Measurements from ENCODE around the gene CACNG5. TPM values are rescaled to one million over a fixed set of nuclear protein-coding genes. Genes with fewer than 3 reads are reported as not detected.

CACNG5 gene
- total RNA-seq, 1 donor, result not detected

DNA sequence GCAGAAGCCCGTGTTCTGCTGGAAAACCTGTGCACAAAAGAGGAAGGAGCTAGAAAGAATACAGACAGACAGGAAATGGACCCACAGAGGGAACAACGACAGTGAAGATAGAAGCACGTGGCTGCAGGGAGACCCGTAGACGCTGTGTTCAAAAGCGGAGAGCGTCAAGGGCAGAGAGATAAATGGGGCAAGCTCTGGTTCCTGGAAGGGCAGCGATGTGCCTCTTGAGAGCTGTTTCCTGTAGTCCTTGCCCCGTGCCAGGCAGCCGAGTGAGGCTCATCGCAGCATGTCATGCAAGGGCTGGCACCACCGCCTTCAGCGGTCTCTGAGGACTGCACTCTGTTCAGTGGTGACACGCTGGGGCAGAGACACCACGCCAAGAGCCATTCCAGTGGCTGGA is 43.6 kb upstream of the CACNG5 start:
- DNase-seq (ENCODE audit: low read depth), result no peak
- no peak overlapping the region for H3K4me3 ChIP-seq (ENCODE audit: low read depth, low read length)
- TF ChIP-seq, protein P1, sequence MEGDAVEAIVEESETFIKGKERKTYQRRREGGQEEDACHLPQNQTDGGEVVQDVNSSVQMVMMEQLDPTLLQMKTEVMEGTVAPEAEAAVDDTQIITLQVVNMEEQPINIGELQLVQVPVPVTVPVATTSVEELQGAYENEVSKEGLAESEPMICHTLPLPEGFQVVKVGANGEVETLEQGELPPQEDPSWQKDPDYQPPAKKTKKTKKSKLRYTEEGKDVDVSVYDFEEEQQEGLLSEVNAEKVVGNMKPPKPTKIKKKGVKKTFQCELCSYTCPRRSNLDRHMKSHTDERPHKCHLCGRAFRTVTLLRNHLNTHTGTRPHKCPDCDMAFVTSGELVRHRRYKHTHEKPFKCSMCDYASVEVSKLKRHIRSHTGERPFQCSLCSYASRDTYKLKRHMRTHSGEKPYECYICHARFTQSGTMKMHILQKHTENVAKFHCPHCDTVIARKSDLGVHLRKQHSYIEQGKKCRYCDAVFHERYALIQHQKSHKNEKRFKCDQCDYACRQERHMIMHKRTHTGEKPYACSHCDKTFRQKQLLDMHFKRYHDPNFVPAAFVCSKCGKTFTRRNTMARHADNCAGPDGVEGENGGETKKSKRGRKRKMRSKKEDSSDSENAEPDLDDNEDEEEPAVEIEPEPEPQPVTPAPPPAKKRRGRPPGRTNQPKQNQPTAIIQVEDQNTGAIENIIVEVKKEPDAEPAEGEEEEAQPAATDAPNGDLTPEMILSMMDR (IDR thresholded peaks at IDR 0.05; ENCODE audit: insufficient read depth, low read length), result no peak

DNA sequence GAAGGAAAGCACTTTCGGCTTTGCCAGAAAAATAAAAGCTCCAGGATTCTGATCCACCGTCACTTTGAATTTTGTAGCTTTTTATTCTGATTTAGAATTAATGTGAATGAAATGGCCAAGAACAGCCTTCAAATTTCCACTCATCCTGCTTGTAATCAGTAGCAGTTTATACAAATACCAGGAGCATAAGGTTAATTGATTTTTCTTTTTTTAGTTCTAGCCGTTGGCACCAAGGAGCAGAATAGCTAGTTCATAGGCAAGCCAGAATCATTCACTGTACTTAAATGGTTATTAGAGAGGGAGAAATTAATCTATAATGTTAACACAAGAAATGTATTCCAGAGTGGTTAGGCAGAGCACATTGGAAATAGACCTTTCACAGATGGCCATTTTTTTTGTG is 41.1 kb upstream of the CACNG5 start:
- DNase-seq (ENCODE audit: low read depth), result no peak
- TF ChIP-seq, protein P1 (IDR thresholded peaks at IDR 0.05; ENCODE audit: insufficient read depth, low read length), result no peak
- no peak overlapping the region for H3K4me3 ChIP-seq (ENCODE audit: low read depth, low read length)

DNA sequence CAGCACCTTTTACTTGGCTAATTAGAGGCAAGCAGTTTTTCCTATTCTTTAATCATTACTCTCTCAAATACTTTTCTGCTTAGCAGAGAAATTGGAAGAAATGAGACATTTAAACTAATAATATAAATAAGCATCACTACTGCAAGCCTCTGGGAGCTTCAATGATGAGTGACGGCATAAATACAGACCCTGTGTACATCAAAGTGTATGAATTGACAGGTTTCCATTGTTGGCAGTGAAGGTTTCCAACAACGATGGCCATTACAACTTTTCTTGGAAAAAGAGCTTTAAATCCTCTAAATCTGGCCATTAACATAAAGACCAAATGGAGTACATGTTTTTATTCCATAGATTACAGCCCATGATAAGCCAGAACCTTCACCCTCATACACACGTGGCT is 39.4 kb upstream of the CACNG5 start:
- TF ChIP-seq, protein P1 (IDR thresholded peaks at IDR 0.05; ENCODE audit: insufficient read depth, low read length), result no peak
- no peak overlapping the region for H3K4me3 ChIP-seq (ENCODE audit: low read depth, low read length)
- DNase-seq (ENCODE audit: low read depth), result no peak

DNA sequence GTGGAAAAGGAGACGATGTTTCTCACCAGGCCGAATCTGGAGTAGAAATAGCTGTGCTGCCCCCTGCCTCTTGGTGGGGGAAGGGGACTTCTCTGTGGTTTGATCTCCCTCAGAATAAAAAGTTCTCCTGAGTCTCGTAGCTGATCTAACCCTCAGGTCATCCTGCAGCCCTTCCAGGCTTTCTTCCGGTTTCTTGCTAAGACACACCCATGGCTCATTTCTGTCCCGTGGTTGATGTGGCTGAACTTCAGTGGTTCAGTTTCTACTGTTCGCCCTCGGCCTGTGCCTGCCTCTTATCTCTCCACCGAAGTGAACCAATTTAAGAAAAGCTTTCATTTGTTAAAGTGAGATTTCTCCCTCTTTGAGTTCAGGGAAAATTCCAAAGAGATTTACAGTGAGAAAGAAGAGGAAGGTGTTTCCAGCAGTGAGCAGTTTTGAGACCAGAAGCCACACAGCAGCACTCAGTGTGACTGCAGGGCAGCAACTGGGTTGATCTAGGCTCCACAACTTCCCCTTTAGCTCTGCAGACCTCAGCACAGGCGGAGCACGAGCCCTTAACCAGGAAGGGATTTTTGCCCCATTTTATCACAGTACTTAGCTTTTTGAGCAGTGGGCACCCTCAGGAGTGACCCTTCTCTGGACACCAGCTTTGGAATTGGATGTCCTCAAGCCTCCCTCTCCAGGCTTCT is 34.9 kb upstream of the CACNG5 start:
- DNase-seq (ENCODE audit: low read depth), result peak; percentile 28
- TF ChIP-seq, protein P1 (IDR thresholded peaks at IDR 0.05; ENCODE audit: insufficient read depth, low read length), result no peak
- H3K4me3 ChIP-seq (ENCODE audit: low read depth, low read length), result no peak overlapping the region

DNA sequence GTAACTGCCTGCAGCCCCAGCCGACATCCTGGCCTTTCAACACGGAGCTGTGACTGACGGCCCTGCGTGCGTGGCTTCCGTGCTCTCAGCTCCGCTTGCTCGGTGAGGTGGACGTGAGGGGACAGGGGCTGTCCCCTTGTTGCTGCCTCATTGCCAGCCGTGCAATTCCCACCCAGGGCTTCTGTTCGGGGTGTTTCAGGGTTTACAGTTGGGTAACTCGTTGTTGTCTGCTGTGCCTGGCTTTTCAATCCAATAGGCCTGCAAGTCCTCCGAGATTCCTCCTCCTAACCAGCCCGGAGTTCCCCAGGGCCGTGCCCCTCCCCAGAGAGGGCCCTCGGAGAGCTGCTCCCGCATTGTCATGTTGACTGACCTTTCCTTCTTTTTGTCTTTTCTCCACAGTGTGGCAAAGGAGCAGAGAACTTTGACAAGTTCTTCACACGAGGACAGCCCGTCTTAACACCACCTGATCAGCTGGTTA is 31.4 kb upstream of the CACNG5 start:
- TF ChIP-seq, protein P1 (IDR thresholded peaks at IDR 0.05; ENCODE audit: insufficient read depth, low read length), result no peak
- no peak for DNase-seq (ENCODE audit: low read depth)
- no peak overlapping the region for H3K4me3 ChIP-seq (ENCODE audit: low read depth, low read length)

DNA sequence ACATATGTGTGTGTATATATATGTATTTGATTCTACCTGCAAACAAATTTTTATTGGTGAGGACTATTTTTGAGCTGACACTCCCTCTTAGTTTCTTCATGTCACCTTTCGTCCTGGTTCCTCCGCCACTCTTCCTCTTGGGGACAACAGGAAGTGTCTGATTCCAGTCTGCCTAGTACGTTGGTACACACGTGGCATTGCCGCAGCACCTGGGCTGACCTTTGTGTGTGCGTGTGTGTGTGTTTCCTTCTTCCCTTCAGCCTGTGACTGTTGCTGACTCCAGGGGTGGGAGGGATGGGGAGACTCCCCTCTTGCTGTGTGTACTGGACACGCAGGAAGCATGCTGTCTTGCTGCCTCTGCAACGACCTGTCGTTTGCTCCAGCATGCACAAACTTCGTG is 29.4 kb upstream of the CACNG5 start:
- no peak for DNase-seq (ENCODE audit: low read depth)
- H3K4me3 ChIP-seq (ENCODE audit: low read depth, low read length), result no peak overlapping the region
- TF ChIP-seq, protein P1 (IDR thresholded peaks at IDR 0.05; ENCODE audit: insufficient read depth, low read length), result no peak

DNA sequence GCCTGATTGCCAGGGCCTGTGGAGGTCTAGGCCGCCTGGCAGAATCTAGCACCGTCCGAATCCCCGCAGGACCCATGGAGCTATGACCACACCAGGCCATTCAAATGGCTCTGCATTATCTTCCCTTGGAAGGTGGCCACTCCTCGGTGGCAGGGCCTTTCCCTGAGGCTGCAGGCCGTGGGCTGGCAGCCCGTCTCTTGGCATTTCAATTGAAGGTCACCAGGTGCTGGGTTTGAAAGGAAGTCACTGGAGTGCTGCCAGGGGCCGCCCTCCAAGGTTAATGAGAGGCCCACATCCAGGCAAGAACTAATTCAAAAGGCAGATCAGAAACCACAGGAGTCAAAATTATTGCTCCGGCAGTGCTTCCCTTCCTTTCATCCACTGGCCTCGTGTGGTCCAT is 27.7 kb upstream of the CACNG5 start:
- H3K4me3 ChIP-seq (ENCODE audit: low read depth, low read length), result no peak overlapping the region
- DNase-seq (ENCODE audit: low read depth), result no peak
- TF ChIP-seq, protein P1 (IDR thresholded peaks at IDR 0.05; ENCODE audit: insufficient read depth, low read length), result no peak

All from fibroblast of the aortic adventitia (primary cell).